Measurements from ENCODE around the gene IKBKG.
"Not testable (repeated sequence)": the region's sequence is repeated elsewhere in the genome, so short reads cannot be mapped to it uniquely, and the experiment has no call there.

Gene IKBKG

DNA sequence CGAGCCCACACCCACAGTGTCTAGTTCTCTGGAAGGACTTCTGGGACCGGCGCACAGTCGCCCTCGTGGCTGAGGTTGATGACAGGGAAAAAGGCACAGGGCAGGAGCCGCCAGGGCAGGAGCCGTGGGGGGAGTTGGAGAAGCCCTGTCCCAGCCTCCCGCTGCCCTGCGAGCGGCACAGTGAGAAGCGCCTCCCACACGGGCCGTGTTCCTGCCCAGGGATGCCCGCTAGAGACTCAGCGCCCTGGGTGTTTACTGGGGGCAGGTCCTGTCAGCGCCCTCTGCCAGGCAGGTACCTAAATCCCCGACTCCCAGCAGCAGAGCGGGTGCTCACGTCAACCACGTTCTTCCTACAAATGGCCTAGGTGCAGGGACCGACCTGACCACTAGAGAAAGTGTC, 11.5 kb downstream of the IKBKG start:
- not testable (repeated sequence) for ATAC-seq

DNA sequence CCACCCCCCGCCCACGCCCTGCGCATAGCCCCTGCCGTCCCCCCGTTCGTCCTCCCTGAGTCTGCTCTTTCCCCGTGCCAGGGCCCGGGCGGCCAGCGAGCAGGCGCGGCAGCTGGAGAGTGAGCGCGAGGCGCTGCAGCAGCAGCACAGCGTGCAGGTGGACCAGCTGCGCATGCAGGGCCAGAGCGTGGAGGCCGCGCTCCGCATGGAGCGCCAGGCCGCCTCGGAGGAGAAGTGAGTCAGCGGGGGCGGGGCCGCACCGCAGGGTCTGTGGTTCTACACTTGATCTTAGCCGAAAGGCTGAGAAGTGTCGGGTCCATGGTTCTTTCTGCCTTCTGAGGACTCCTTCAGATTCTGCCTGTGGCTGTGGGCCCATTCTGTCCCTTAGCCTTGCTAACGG, 12.9 kb downstream of the IKBKG start:
- not testable (repeated sequence) for ATAC-seq, DNase-seq

More for the DNA sequence above, 11.5 kb downstream of the IKBKG start:
- DNase-seq = not testable (repeated sequence)

DNA sequence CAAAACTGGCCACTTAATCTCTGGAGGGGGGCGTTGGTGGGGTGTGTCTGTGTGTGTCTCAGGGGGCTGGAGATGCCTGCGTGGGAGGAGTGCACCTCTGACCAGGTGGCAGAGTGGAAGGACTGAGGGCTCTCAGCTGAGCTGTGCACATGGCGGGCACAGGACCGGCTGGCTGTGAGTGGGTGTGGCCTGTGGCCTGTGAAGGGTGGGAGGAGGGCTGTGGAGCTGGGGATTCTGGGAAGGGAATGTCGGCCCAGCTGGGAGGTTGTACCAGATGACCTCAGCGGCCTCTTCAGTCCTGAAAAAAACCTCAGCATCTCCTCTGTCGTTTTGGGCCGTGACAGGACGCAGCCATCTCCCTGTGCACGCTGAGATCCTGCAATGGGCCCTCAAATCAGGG, 14.9 kb downstream of the IKBKG start:
- ATAC-seq, DNase-seq: not testable (repeated sequence)

DNA sequence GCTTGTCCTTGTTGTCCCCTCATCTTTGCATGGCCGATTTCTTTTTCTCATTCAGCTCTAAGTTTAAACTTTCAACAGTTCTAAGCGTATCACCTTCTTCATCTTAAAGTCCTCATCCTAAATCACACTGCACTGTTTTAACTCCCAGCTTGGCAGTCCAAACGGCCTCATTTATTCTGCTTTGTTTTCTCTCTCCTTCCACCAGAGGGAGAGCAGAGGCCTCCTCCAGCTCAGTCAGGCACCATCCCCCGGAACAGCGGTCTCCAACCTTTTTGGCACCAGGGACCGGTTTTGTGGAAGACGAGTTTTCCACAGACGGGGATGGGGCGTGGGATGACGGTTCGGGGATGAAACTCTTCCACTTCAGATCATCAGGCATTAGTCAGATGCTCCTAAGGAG, 22.9 kb downstream of the IKBKG start:
- DNase-seq, ATAC-seq: not testable (repeated sequence)

DNA sequence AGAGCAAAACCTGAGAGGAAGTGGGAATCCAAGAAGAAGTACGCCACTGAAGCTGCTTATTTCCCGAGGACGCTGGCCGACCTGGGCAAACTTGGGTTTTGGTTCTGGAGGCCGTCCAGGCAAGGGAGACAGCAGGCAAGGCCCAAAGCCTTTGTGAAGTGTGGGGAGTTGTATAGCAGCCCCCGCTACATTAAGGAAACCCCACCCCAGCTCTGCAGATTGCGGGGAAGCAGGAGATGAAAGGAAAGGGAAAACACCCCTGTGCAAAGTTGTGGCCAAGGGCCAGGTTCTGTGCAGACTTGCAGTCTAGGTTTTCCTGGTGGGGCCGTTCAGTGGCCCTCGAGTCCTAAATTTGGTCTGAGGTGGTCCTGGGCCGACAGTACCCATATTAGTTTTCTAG, 25.6 kb downstream of the IKBKG start:
- ATAC-seq, DNase-seq: not testable (repeated sequence)

DNA sequence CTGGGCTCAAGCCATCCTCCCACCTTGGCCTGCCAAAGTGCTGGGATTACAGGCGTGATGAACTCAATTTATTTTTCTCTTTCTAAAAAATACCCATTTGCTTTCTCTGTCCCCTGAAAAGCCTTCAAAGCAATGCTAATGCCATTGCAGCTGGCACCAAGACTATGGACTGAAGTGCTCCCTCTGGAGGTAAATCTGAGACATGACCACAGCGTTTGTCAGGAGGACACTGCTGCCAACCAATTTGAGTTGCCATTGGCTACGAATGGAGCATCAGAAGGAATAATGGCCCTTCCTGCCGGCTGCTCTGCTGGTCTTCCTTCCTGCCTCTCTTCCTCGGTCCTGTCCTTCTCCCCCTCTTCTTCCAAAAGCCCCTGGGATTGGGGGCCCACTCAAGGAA, 27.7 kb downstream of the IKBKG start:
- ATAC-seq, DNase-seq: not testable (repeated sequence)

DNA sequence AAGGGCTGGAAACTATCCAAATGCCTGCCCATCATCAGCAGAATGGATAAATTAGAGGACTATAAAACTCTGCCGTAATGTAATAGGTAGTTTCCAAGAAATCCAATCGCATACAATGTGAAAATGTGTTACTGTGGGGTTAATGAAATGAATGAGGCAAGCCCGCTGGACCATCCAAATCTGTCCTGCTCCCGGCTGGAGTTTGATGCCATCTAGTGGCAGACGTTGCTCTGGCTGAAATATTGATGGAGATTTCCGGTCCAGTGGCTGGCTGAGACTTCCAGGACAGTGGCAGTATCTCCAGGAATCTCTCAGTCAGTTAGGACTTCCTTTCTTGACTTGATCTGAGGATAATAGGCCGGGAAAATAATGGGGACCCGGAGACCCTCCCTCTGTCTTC, 35.6 kb downstream of the IKBKG start:
- not testable (repeated sequence) for ATAC-seq, DNase-seq

DNA sequence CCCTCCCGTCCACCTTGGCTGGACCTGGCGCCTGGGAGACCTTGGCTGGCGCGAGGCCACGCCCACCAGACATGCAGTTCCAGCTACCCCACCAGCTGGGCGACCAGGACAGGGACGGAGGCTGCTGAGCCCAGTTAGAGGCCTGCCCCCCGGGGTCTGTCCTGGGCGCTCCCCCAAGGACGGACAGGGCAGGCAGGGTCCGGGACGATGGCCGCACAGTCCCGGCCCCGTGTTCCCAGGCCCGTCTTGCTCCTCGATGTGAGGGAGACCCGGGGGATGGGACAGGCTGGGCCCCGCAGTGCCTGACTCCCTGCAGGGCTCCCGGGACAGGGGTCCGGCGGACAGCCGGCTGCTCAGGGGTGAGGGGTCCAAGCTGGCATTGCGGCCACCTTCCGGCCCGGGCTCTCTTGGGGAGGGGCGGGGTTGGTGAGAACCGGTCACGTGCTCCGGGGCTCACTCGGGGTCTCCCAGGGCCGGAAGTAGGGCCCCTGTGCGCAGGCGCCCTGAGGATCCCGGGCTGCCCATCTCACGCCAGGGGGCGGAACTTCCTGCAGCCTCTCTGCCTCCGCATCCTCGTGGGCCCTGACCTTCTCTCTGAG, 37.3 kb downstream of the IKBKG start, which contains the start of gene CTAG1A:
Gene CTAG1A, plus strand, starts transcription at position 549 of the 599 bp plus-strand sequence. CDS start 74 bp downstream, outside the sequence.
- not testable (repeated sequence) for DNase-seq, ATAC-seq

DNA sequence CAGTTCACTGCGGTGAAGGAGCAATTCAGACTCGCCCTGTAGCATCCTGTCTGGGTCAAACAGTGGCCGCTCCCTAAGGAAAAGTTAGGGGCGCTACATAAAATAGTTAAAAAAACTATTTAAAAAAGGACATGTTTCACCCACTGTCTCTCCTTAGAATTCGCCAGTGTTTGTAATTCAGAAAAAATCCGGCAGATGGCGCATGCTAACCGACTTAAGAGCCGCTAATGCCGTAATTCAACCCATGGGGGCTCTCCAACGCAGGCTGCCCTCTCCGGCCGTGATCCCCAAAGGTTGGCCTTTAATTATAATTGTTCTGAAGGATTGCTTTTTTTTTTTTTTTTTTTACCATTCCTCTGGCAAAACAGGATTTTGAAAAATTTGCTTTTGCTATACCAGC, 43.0 kb downstream of the IKBKG start:
- not testable (repeated sequence) for DNase-seq, ATAC-seq

DNA sequence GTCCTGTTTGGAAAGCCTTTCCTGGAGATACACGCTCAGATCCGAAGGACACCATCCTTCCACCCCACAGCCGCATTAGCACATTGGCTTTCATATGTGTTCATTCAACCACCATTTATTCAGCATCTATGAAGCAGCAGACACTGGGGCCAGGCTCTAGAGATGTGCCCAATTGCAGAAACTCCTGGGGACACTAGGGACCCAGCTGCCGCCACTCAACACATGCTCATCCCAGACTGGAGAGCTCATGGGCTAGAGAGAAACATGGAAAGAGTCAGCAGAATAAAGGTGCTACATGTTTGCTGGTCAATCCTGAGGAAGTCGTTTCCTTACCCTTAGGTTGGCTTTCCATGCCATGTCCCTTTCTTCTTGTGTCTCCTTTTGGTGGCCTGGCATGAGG, 45.1 kb downstream of the IKBKG start:
- DNase-seq (no peak), ATAC-seq (no peak)

DNA sequence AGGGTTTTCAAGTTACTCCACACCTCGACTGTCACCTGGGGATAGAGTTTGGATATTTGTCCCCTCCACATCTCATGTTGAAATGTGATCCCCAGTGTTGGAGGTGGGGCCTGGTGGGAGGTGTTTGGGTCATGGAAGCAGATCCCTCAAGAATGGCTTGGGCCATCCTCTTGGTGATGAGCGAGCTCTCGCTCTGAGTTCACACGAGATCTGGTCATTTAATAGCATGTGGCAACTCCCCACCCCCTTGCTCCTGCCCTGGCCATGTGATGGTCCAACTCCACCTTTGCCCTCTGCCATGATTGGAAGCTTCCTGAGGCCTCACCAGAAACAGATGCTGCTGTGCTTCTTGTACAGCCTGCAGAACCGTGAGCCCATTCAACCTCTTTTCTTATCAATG, 45.8 kb downstream of the IKBKG start:
- DNase-seq = no peak
- no peak for ATAC-seq

DNA sequence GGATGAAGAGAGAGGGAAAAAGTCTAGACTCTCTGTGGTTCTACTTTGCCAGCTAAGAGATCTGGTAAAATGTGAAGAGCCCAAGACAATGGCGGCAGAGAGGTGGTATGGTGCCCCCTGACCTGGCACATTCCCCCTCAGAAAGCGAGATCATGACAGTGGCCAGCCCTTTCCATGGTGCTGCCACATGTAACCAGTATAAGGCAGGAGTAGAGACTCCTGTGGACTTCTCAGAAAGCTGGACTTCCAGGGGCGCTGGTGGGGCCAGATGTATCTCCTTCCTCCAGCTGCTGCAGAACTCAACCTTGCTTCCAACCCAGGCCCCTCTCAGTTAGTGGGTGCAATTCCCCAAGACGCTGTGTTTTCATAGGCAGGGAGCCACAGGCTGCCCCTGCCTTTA, 47.1 kb downstream of the IKBKG start:
- DNase-seq (no peak), ATAC-seq (no peak)

DNA sequence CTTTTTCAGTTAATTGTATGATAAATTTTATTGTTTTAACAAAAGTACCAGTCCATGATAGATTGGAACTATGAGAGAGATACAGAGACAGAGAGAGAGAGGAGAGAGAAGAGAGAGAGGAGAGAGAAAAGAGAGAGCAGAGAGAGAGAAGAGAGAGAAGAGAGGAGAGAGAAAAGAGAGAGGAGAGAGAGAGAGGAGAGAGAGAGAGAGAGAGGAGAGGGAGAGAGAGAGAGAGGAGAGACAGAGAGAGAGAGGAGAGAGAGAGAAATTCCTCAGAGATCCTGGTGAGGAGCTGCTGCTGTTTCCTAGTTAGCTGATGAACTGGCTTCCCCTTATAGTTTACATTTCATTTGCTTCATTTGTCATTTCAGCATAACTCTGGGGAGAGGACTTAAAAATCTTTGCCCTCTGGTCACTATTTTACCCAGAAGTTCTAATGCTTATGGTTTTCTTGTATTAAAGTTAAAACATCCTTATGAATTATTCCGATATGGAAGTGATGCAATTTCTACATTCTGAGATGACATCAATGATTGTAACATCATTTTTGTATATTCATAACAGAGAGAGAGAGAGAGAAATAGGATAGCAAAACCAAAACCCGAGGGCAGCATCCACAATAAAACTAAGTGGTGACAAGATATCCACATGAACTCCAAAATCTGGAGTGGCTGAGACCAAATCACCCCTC, 48.3 kb downstream of the IKBKG start:
- ATAC-seq = no peak
- no peak for DNase-seq

DNA sequence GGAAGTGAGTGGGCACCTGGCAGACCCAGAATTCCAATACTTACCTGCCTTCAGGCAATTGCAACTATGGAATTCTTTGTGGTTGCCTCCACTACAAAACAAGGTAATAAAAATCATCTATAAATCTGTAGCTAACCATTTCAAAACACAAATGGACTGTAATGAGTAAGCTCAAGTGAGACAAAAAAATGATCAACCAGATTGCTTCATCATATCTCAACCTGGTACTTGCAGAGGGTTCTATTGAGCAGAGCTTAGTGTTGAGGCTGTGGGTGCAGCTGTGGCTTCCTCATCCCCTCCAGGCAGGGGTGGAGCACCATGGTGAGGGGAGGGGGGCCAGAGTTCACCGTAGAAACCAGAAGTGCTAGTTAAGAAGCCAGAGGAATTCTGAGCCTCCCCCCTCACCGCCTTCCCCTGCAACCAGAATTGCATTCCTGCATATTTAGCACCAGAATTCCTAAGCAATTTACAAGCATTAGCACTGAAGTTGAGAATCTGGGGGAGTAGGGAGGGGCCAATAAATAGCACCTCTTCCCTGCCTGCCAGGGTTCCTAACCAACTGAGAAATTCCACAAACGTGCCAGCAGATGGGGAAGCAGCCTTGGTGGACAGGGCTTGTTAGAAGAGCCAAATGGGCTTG, 49.0 kb downstream of the IKBKG start:
- no peak for DNase-seq

DNA sequence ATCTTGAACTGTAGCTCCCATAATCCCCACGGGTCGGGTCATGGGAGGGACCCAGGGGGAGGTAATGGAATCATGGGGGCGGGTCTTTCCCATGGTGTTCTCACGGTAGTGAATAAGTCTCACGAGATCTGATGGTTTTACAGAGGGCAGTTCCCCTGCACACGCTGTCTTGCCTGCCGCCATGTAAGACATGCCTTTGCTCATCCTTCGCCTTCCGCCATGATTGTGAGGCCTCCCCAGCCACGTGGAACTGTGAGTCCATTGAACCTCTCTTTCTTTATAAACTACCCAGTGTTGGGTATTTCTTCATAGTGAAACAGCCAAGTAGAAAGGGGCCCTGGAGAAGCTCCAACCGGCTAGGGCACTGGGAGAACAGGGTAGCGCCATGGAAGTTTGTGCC, 49.8 kb downstream of the IKBKG start:
- DNase-seq (no peak), ATAC-seq (no peak)

More for the DNA sequence above, 49.0 kb downstream of the IKBKG start:
- no peak for ATAC-seq

DNA sequence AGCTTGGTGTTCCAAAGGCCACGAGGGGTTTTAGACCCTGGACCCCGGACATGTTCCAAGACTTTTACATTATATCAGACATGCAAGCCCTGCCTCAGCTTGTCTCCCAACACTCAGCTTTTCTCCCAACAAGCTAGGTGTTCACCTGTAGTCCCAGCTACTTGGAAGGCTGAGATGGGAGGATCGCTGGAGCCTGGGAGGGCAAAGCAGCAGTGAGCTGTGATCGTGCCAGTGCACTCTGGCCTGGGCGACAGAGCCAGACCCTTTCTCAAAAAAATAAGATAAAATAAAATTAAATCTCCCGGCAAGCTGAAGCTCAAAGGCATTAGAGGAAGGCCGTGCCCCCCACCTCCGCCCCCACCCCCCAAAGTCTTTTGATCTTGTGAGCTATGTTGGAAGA, 51.2 kb downstream of the IKBKG start:
- DNase-seq = no peak
- ATAC-seq = no peak

DNA sequence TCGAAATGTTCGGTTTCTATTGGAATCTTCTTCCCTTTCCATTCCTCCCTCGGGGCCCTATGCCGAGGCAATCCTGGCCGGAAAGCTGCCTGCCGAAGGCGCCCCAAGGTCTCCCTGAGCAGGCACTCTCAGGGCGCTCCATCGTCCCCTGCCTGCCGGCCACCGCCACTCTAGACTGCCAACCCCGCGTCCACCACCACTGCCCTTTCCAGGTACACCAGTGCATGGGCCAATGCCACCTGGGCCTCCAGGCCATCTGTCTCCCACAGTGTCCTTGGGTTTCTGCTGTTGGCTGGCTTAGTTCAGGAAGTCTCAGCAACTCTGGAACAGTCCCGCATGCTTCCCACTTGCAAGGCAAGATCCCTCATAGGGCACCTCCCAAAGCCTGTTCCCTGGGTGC, 52.1 kb downstream of the IKBKG start:
- DNase-seq = no peak
- no peak for ATAC-seq

DNA sequence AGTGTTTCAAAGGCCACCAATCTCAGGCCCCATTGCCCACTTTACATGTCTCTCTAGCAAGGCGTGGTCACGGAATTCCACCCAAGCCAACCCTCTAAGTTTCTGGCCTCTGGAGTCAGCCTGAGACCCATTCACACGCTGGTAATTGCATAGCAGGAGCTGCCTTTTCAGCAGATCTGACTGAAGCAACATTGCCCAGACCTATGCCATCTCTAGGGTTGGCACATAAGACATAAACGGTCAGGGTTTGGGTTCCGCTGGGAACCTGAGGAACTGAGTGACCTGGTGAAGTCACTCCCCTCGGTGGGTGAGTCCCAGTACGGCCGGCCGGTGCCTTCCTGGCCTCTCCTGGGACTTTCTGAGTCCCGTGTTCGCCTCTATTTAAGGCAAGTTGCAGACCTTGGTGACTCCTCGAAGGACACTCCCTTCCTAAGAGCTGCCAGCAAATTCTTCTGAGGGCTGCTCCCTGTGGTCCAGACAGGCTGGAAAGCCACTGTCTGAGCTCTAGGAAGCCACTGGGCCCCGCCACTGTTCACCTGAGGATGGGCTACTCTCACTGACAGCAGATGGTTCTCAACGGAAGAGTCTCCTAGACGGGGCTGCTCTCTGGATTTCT, 53.4 kb downstream of the IKBKG start:
- ATAC-seq = no peak
- DNase-seq = no peak

DNA sequence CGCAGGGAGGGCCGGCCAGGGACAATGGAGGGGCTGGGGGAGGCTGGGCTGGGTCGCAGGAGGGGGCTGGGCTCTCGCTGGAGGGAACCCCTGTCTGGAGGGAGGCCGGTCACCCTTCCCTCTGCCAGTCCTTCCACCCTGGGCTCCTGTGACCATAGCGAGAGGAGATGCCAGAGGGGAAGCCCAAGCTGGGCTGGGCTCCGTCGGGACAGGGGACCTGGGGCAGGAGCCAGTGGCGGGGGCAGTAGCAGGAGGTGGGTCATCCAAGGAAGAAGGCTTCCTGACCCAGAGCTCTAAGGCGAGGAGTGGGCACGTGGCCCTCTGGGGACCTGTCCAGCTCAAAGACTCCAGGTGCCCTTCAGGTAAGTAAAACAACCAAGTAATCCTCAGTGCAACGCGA, 54.8 kb downstream of the IKBKG start:
- no peak for ATAC-seq
- no peak for DNase-seq

DNA sequence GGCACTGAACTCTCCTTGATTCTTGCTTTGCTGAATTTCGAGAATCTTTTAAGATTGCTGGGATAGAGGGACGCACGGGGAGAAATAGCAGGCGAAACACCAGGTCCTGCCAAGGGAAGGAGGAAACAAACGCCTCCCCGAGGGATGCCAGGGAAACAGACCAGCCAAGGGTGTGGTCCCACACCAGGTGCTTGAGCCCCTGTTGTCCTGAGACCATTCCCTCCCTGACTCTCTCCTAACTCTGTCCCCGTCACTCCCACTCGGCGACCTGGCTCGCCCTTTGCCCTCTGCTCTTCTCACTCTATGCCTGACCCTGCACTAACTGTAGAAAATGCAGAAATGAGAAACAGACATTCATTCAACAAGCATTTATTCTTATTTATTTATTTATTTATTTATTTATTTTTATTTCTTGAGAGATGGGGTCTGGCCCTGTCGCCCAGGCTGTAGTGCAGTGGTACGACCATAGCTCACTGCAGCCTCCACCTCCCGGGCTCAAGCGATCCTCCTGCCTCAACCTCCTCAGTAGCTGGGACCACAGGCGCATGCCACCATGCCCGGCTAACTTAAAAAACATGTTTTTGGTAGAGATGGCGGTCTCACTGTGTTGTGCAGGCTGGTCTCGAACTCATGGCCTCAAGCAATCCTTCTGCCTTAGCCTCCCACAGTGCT, 55.5 kb downstream of the IKBKG start:
- DNase-seq = no peak
- ATAC-seq = no peak

DNA sequence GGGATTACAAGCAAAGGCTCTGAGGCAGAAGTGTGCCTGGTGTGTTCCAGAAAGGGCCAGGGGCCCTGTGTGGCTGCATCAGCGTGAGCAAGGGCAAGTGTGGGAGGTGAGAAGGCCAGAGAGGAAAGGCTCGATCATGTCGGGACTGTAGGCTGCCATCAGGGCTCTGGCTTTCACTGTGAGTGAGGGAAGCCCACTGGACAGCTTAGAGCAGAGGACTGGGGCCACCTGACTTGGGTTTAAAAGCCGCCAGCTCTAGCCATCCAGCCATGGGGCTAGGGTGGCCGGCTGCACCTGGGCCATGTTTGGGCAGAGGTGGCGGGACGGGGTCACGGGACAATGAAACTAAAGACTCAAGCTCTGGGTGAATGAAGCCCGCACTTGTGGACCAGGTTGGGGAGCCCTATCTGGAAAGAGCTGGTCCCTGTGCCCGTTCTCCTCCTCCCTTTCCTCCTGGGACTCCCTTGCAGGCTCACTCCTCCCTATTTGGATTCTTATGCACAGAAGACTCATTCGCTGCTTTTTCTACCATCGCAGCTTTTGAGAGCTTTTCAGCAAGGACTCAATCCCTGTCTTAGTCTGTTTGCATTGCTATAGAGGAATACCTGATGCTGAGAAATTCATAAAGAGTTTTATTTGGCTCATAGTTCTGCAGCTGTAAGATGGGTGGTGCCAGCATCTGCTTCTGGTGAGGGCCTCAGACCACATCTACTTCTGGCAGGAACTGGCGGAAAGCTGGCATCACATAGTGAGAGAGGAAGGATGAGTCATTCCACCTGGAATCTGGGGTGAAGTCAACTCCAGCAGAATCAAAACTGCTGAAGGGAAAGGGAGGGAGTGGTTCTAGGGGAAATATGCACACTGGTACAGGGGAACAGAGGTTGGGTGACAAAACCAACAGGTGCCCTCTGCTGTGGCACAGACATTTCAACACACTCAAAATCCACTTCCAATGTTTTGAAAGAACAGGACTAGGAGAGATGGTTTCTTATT, 56.3 kb downstream of the IKBKG start:
- DNase-seq = no peak
- ATAC-seq = no peak

Data from stimulated activated naive CD8-positive, alpha-beta T cell treated with anti-CD3 and anti-CD28 coated beads, Interleukin-15, Interleukin-2, amounts not matched to agents 100 U/mL and 50 U/mL, for 24 hours (primary cell).